HepG2 (cell line): ENCODE results near the gene SEMA5B. TPM values are rescaled to one million over a fixed set of nuclear protein-coding genes. Genes with fewer than 3 reads are reported as not detected.

Experiments used
- ATAC-seq: fragments of 200-7000 bp; cut with Tn5 transposase; 3 replicates; pipeline ENCODE4 v1.9.1; 2020; ENCODE audit warnings: mild to moderate bottlenecking, moderate library complexity
- BruUV-seq: library from RNA; stranded (reverse); fragments of 400-500 nt; replicated peaks from 2 replicates; lab custom pipeline; 2021; lab: Mats Ljungman, UMichigan
- CTCF ChIA-PET: fragments of 300-600 bp; formaldehyde crosslinking; extraction: SDS; loops from one replicate; lab custom pipeline; 2021; ENCODE audit warnings: low total read pairs, inconsistent platforms, low intra/inter-chr PET ratio; lab: Yijun Ruan, JAX
- POLR2A ChIA-PET: fragments of 350-600 bp; sonication (Branson Sonifier 250); formaldehyde crosslinking; loops from one replicate; lab custom pipeline; 2020; ENCODE audit warnings: antibody characterized with exemption, inconsistent platforms; lab: Yijun Ruan, JAX
- DNase-seq: peaks from one replicate; pipeline ENCODE4 v3.0.0-alpha.2; 2015; ENCODE audit warnings: low spot score
- FAIRE-seq: peaks from 3 replicates; lab custom pipeline; 2011; peaks lifted over from hg19 to GRCh38; lab: Jason Lieb, UNC
- H2AFZ ChIP-seq: one replicate; pipeline ENCODE4 v1.6.1; 2011; ENCODE audit warnings: low read length, inconsistent platforms
- H3K27ac ChIP-seq: fragments of 300-600 bp; 3 replicates; pipeline ENCODE4 v1.8.0; 2011; ENCODE audit warnings: mixed run types, mild to moderate bottlenecking, mixed read lengths, low read length, inconsistent platforms; ENCODE audit not compliant: insufficient read depth; ENCODE audit errors: extremely low read length
- H3K27me3 ChIP-seq, 2 experiments: fragments of 200-600 bp in 1 of 2; 2 replicates in 1 of 2; 3 replicates in 1 of 2; pipeline versions ENCODE4 v1.6.0 to v1.8.0; 2011; ENCODE audit warnings: low read length in 2 of 2, mild to moderate bottlenecking in 2 of 2, moderate library complexity in 2 of 2, inconsistent platforms in 1 of 2; ENCODE audit not compliant: insufficient read depth in 2 of 2, control insufficient read depth in 1 of 2
- H3K36me3 ChIP-seq, 2 experiments: fragments of 200-600 bp in 1 of 2; replicated peaks in 1 of 2; 2 replicates in 1 of 2; 3 replicates in 1 of 2; pipeline versions ENCODE4 v1.5.1 to v1.8.0; 2011; ENCODE audit warnings: low read length in 2 of 2, inconsistent platforms in 1 of 2; ENCODE audit not compliant: insufficient read depth in 2 of 2, control insufficient read depth in 1 of 2
- H3K4me1 ChIP-seq: 2 replicates; pipeline ENCODE4 v1.5.1; 2012; ENCODE audit warnings: low read length, inconsistent platforms; ENCODE audit not compliant: insufficient read depth
- H3K4me2 ChIP-seq: 2 replicates; pipeline ENCODE4 v1.6.0; 2011; ENCODE audit warnings: low read depth, low read length, inconsistent platforms
- H3K4me3 ChIP-seq, 3 experiments: fragments of 200-600 bp in 1 of 3; sonication (generic), shearing (Covaris generic) in 1 of 3; replicated peaks in 1 of 3; 2 replicates each; pipeline ENCODE4 v1.5.1; 2011 to 2016; ENCODE audit warnings: low read length in 3 of 3, inconsistent platforms in 2 of 3, low read depth in 2 of 3, mild to moderate bottlenecking in 2 of 3, control low read depth in 1 of 3, mixed read lengths in 1 of 3; ENCODE audit not compliant: insufficient read depth in 1 of 3
- H3K79me2 ChIP-seq: one replicate; pipeline ENCODE4 v1.6.1; 2011; ENCODE audit warnings: low read length, inconsistent platforms; ENCODE audit not compliant: insufficient read depth
- H3K9ac ChIP-seq: 2 replicates; pipeline ENCODE4 v1.6.0; 2011; ENCODE audit warnings: mild to moderate bottlenecking, low read depth, low read length, inconsistent platforms; ENCODE audit not compliant: insufficient read depth
- H3K9me3 ChIP-seq: 2 replicates; pipeline ENCODE4 v1.5.1; 2012; ENCODE audit warnings: mild to moderate bottlenecking, low read length
- H4K20me1 ChIP-seq: 2 replicates; pipeline ENCODE4 v1.6.0; 2011; ENCODE audit warnings: inconsistent platforms, mild to moderate bottlenecking, low read length, moderate library complexity; ENCODE audit not compliant: insufficient read depth
- CENPBD1 ChIP-seq: sonication (generic); formaldehyde crosslinking; IDR thresholded peaks from 2 replicates; pipeline ENCODE4 v1.8.0; 2022; ENCODE audit warnings: missing genetic modification reagents, low read depth, mild to moderate bottlenecking, borderline replicate concordance
- GPBP1L1 ChIP-seq: sonication (generic); formaldehyde crosslinking; IDR thresholded peaks from 2 replicates; pipeline ENCODE4 v1.5.0; 2020; ENCODE audit warnings: mild to moderate bottlenecking, missing genetic modification reagents
- HNRNPLL ChIP-seq: fragments of 200-400 bp; formaldehyde crosslinking; IDR thresholded peaks from 2 replicates; pipeline ENCODE4 v1.6.1; 2017; ENCODE audit warnings: mild to moderate bottlenecking, low read depth, low read length; ENCODE audit not compliant: poor library complexity, severe bottlenecking
- RFX5 ChIP-seq: IDR thresholded peaks from 2 replicates; pipeline ENCODE4 v1.6.1; 2011; ENCODE audit warnings: low read depth, low read length, improper control_type of control experiment
- SP4 ChIP-seq: sonication (generic); formaldehyde crosslinking; IDR thresholded peaks from 2 replicates; pipeline ENCODE4 v1.8.1; 2023; ENCODE audit warnings: mild to moderate bottlenecking, missing genetic modification reagents
- ZNF484 ChIP-seq: sonication (generic); formaldehyde crosslinking; IDR thresholded peaks from 2 replicates; pipeline ENCODE4 v1.5.1; 2020; ENCODE audit warnings: mild to moderate bottlenecking, low read depth, missing genetic modification reagents, borderline replicate concordance
- WGBS: methylation state at CpG from one replicate; pipeline ENCODE4 v1.1.6; 2017; ENCODE audit warnings: low lambda C conversion rate; 5-methylcytosine and 5-hydroxymethylcytosine counted together
- in situ Hi-C: cut with HindIII; loops from 2 replicates; pipeline ENCODE4 v1.10.0; 2017; ENCODE audit warnings: low pct_unique_long_range_greater_than_20kb; ENCODE audit not compliant: extremely low pct_ligation_motif_present
- intact Hi-C: fragments of 100-400 bp; cut with micrococcal nuclease; formaldehyde crosslinking; loops from one replicate; pipeline ENCODE4 v1.10.0; 2022; ENCODE audit not compliant: unreplicated experiment
- polyA plus RNA-seq, 8 experiments: library from polyadenylated mRNA; depleted of rRNA in 3 of 8; stranded (reverse) in 7 of 8; unstranded in 1 of 8; fragments of >200 nt; fragmentation: Illumina TruSeq in 4 of 8; extraction: Trizol in 4 of 8; gene quantifications; 2 replicates each; pipeline versions ENCODE4 v1.2.1 to v1.2.3, GENCODE V29; 2011 to 2016; ENCODE audit warnings: low read depth in 4 of 8, missing spikeins in 1 of 8, mixed read lengths in 1 of 8; ENCODE audit not compliant: insufficient read depth in 1 of 8
- total RNA-seq, 5 experiments: library from RNA; depleted of rRNA; stranded (reverse); fragments of >200 nt; fragmentation: Illumina TruSeq; extraction: Trizol; gene quantifications; 2 replicates each; pipeline ENCODE4 v1.2.3, GENCODE V29; 2016; ENCODE audit warnings: low read depth in 1 of 5
- TF ChIP-seq, protein P1 (sequence below): sonication (generic); formaldehyde crosslinking; IDR thresholded peaks from 2 replicates; pipeline ENCODE4 v1.8.1; 2023; ENCODE audit warnings: mild to moderate bottlenecking, missing genetic modification reagents

Gene SEMA5B
- total and polyA plus RNA-seq, 2 of the 13 experiments (the other 11 are each of a cell fraction or from before 2014, with no cell fraction given) = not detected

DNA sequence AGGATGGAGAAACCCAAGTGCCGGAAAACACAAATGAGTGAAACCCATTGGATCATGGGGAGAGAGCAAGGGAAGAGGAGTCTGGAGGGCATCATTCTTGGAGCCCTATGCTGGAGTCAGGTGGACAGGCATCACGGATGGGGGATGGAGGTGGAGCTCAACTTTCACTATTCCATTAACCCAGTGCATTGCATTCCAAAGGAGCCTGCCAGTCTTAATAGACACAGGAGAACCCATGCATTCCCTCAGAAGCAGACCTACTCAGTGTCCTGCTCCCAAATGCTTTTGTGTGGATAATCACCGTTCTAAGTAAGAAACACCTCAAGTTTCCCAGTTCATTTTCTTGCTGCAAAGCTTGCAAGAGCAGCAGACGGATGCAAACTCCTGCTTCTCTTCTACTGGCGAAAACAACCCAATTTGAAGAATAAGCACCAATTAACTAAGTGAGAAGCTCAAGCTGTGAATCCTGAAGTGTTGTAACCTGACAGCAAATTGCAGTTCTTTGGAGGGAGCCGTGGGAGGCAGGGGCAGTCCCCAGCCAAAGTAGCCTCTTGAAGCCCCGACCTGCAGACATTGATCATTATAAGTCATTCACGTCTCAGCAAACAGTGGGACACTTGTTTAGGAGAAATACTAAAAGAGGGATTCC, 25.3 kb downstream of the SEMA5B start:
- in situ Hi-C loops = no loop called here
- FAIRE-seq (no peak), DNase-seq (no peak), ATAC-seq (no peak)
- H3K9ac ChIP-seq = no peak overlapping the region
- TF ChIP-seq, protein P1, sequence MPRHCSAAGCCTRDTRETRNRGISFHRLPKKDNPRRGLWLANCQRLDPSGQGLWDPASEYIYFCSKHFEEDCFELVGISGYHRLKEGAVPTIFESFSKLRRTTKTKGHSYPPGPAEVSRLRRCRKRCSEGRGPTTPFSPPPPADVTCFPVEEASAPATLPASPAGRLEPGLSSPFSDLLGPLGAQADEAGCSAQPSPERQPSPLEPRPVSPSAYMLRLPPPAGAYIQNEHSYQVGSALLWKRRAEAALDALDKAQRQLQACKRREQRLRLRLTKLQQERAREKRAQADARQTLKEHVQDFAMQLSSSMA (CRISPR knock-in tag) = no peak
- no peak for TF ChIP-seq CENPBD1 (CRISPR knock-in tag)
- no peak for TF ChIP-seq GPBP1L1
- TF ChIP-seq RFX5 = no peak
- no peak for TF ChIP-seq SP4 (CRISPR knock-in tag)
- no peak for TF ChIP-seq HNRNPLL
- no peak for TF ChIP-seq ZNF484 (CRISPR knock-in tag)
- no peaks in the 10 kb centered on the region for H3K79me2 ChIP-seq
- no TSS peak for BruUV-seq
- no peaks in the 10 kb centered on the region for H4K20me1 ChIP-seq
- H3K4me2 ChIP-seq = no peak overlapping the region
- no peak overlapping the region for H3K27ac ChIP-seq
- POLR2A ChIA-PET = no interaction called here
- no peak overlapping the region for H2AFZ ChIP-seq
- CTCF ChIA-PET = no interaction called here
- H3K4me1 ChIP-seq = no peaks in the 10 kb centered on the region
- intact Hi-C loops = no loop called here
- peaks cover 2 to 17% of the 10 kb centered on the region in 2 experiments; a peak in 4 of 5 replicates for H3K27me3 ChIP-seq
- H3K4me3 ChIP-seq = no peak overlapping the region
- H3K36me3 ChIP-seq = no peaks in the 10 kb centered on the region
- H3K9me3 ChIP-seq = no peaks in the 10 kb centered on the region
- WGBS = 32% methylated on average over 8 of the region's 8 CpGs
